ENCODE results near the gene NCOR1.
"Not testable (repeated sequence)": the region's sequence is repeated elsewhere in the genome, so short reads cannot be mapped to it uniquely, and the experiment has no call there.

The NCOR1 gene

GRCh38 chr17:16148596-16148995 lies 66.7 kb downstream of the NCOR1 start:
- DNase-seq (ENCODE audit: low read depth), result no peak

GRCh38 chr17:16145319-16145890 lies 69.9 kb downstream of the NCOR1 start:
- not testable (repeated sequence) for DNase-seq (ENCODE audit: low read depth)

GRCh38 chr17:16141685-16142084 lies 73.6 kb downstream of the NCOR1 start:
- no peak for DNase-seq (ENCODE audit: low read depth)

- DNase-seq (ENCODE audit: low read depth), result no peak
These were observed 74.5 kb downstream of the NCOR1 start for GRCh38 chr17:16140854-16141253.

- no peak for DNase-seq (ENCODE audit: low read depth)
These were observed 79.9 kb downstream of the NCOR1 start for GRCh38 chr17:16135461-16135860.

GRCh38 chr17:16131593-16131992 lies 83.7 kb downstream of the NCOR1 start:
- DNase-seq (ENCODE audit: low read depth), result no peak

- no peak for DNase-seq (ENCODE audit: low read depth)
These were observed 85.7 kb downstream of the NCOR1 start for GRCh38 chr17:16129441-16130205.

GRCh38 chr17:16123531-16123930 lies 91.8 kb downstream of the NCOR1 start:
- no peak for DNase-seq (ENCODE audit: low read depth)

GRCh38 chr17:16122697-16123434 lies 92.5 kb downstream of the NCOR1 start:
- no peak for DNase-seq (ENCODE audit: low read depth)

- DNase-seq (ENCODE audit: low read depth), result no peak
These were observed 93.4 kb downstream of the NCOR1 start for GRCh38 chr17:16121915-16122314.

GRCh38 chr17:16120937-16121336 lies 94.4 kb downstream of the NCOR1 start:
- DNase-seq (ENCODE audit: low read depth), result no peak

- DNase-seq (ENCODE audit: low read depth), result no peak
These were observed 98.2 kb downstream of the NCOR1 start for GRCh38 chr17:16117149-16117548.

GRCh38 chr17:16115077-16115698 lies 100.1 kb downstream of the NCOR1 start:
- DNase-seq (ENCODE audit: low read depth), result not testable (repeated sequence)

GRCh38 chr17:16108871-16109270 lies 106.5 kb downstream of the NCOR1 start:
- DNase-seq (ENCODE audit: low read depth), result no peak

- no peak for DNase-seq (ENCODE audit: low read depth)
These were observed 106.9 kb downstream of the NCOR1 start for GRCh38 chr17:16108386-16108785.

- DNase-seq (ENCODE audit: low read depth), result no peak
These were observed 108.1 kb downstream of the NCOR1 start for GRCh38 chr17:16107165-16107770.

GRCh38 chr17:16106161-16106891 lies 109.0 kb downstream of the NCOR1 start:
- no peak for DNase-seq (ENCODE audit: low read depth)

GRCh38 chr17:16104189-16104588 lies 111.1 kb downstream of the NCOR1 start:
- no peak for DNase-seq (ENCODE audit: low read depth)

- no peak for DNase-seq (ENCODE audit: low read depth)
These were observed 113.9 kb downstream of the NCOR1 start for GRCh38 chr17:16101440-16101839.

GRCh38 chr17:16100737-16101400 lies 114.5 kb downstream of the NCOR1 start:
- no peak for DNase-seq (ENCODE audit: low read depth)

- no peak for DNase-seq (ENCODE audit: low read depth)
These were observed 123.6 kb downstream of the NCOR1 start for GRCh38 chr17:16091773-16092172.

Measured in stimulated activated CD8-positive, alpha-beta memory T cell treated with anti-CD3 and anti-CD28 coated beads, Interleukin-12 subunit alpha, Interleukin-12 subunit beta, amount 100 ng/mL, for 1 hour (primary cell).